Measurements from ENCODE around the gene DCANP1. TPM values are rescaled to one million over a fixed set of nuclear protein-coding genes. Genes with fewer than 3 reads are reported as not detected.

DCANP1 gene
- total and polyA plus RNA-seq, 9 of the 15 experiments (the other 6 are each of a cell fraction or from before 2014, with no cell fraction given) = not detected

DNA sequence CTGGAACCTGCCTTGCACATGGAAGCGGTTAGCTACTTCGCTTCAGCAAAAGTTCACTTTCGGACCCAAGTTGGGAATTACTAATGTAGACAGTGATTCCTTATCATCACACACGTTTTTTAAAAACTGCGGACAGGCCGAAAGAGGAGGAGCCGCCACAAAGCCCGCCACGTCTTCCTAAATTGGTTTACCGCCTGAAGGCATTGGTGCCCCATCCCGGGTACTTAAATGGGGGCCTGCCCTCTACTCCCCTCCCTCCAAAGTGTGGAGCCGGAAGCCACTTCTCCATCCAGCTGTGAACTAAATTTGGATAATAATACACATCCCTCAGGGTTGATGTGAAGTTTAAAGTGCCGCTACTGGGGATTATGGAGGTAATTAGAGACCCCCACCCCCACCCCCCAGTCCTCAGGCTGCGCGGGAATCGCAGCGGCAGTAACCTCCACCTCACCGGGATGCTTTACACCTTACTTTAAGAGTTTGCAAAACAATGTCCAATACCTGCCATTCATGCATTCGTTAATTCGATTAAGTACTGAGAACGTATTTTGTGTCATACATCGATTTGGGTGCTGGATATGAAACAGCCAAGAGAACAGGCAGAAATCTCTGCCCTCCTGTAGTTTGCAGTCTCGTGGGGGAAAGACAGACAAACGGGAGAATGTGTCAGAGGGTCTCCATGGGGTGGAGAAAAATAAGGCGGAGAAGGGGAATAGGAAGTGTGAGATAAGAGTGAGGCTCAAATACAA lies 47.2 kb downstream of the DCANP1 start (continued):
- no peak for TF ChIP-seq ZKSCAN1 (IDR thresholded peaks at IDR 0.05; ENCODE audit: low read depth, low read length)
- TF ChIP-seq, protein P1, sequence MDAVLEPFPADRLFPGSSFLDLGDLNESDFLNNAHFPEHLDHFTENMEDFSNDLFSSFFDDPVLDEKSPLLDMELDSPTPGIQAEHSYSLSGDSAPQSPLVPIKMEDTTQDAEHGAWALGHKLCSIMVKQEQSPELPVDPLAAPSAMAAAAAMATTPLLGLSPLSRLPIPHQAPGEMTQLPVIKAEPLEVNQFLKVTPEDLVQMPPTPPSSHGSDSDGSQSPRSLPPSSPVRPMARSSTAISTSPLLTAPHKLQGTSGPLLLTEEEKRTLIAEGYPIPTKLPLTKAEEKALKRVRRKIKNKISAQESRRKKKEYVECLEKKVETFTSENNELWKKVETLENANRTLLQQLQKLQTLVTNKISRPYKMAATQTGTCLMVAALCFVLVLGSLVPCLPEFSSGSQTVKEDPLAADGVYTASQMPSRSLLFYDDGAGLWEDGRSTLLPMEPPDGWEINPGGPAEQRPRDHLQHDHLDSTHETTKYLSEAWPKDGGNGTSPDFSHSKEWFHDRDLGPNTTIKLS (IDR thresholded peaks at IDR 0.05; ENCODE audit: borderline replicate concordance, low read depth) = no peak
- TF ChIP-seq, protein P2, sequence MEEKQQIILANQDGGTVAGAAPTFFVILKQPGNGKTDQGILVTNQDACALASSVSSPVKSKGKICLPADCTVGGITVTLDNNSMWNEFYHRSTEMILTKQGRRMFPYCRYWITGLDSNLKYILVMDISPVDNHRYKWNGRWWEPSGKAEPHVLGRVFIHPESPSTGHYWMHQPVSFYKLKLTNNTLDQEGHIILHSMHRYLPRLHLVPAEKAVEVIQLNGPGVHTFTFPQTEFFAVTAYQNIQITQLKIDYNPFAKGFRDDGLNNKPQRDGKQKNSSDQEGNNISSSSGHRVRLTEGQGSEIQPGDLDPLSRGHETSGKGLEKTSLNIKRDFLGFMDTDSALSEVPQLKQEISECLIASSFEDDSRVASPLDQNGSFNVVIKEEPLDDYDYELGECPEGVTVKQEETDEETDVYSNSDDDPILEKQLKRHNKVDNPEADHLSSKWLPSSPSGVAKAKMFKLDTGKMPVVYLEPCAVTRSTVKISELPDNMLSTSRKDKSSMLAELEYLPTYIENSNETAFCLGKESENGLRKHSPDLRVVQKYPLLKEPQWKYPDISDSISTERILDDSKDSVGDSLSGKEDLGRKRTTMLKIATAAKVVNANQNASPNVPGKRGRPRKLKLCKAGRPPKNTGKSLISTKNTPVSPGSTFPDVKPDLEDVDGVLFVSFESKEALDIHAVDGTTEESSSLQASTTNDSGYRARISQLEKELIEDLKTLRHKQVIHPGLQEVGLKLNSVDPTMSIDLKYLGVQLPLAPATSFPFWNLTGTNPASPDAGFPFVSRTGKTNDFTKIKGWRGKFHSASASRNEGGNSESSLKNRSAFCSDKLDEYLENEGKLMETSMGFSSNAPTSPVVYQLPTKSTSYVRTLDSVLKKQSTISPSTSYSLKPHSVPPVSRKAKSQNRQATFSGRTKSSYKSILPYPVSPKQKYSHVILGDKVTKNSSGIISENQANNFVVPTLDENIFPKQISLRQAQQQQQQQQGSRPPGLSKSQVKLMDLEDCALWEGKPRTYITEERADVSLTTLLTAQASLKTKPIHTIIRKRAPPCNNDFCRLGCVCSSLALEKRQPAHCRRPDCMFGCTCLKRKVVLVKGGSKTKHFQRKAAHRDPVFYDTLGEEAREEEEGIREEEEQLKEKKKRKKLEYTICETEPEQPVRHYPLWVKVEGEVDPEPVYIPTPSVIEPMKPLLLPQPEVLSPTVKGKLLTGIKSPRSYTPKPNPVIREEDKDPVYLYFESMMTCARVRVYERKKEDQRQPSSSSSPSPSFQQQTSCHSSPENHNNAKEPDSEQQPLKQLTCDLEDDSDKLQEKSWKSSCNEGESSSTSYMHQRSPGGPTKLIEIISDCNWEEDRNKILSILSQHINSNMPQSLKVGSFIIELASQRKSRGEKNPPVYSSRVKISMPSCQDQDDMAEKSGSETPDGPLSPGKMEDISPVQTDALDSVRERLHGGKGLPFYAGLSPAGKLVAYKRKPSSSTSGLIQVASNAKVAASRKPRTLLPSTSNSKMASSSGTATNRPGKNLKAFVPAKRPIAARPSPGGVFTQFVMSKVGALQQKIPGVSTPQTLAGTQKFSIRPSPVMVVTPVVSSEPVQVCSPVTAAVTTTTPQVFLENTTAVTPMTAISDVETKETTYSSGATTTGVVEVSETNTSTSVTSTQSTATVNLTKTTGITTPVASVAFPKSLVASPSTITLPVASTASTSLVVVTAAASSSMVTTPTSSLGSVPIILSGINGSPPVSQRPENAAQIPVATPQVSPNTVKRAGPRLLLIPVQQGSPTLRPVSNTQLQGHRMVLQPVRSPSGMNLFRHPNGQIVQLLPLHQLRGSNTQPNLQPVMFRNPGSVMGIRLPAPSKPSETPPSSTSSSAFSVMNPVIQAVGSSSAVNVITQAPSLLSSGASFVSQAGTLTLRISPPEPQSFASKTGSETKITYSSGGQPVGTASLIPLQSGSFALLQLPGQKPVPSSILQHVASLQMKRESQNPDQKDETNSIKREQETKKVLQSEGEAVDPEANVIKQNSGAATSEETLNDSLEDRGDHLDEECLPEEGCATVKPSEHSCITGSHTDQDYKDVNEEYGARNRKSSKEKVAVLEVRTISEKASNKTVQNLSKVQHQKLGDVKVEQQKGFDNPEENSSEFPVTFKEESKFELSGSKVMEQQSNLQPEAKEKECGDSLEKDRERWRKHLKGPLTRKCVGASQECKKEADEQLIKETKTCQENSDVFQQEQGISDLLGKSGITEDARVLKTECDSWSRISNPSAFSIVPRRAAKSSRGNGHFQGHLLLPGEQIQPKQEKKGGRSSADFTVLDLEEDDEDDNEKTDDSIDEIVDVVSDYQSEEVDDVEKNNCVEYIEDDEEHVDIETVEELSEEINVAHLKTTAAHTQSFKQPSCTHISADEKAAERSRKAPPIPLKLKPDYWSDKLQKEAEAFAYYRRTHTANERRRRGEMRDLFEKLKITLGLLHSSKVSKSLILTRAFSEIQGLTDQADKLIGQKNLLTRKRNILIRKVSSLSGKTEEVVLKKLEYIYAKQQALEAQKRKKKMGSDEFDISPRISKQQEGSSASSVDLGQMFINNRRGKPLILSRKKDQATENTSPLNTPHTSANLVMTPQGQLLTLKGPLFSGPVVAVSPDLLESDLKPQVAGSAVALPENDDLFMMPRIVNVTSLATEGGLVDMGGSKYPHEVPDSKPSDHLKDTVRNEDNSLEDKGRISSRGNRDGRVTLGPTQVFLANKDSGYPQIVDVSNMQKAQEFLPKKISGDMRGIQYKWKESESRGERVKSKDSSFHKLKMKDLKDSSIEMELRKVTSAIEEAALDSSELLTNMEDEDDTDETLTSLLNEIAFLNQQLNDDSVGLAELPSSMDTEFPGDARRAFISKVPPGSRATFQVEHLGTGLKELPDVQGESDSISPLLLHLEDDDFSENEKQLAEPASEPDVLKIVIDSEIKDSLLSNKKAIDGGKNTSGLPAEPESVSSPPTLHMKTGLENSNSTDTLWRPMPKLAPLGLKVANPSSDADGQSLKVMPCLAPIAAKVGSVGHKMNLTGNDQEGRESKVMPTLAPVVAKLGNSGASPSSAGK (IDR thresholded peaks at IDR 0.05) = 0 out of 2 replicates have a peak, but pooled peaks have one; percentile 17
